Fibroblast of mammary gland (primary cell): ENCODE results near the gene SCLT1.

Experiments
- DNase-seq: peaks from one replicate; pipeline ENCODE4 v3.0.0-alpha.2; 2010; ENCODE audit warnings: low read depth
- H3K4me3 ChIP-seq: 2 replicates; pipeline ENCODE4 v1.5.1; 2011; ENCODE audit warnings: low read depth, mild to moderate bottlenecking, low read length, moderate library complexity; ENCODE audit not compliant: control insufficient read depth
- CTCF ChIP-seq: conservative IDR thresholded peaks from 2 replicates; pipeline ENCODE4 v1.5.1; 2011; ENCODE audit warnings: low read depth, low read length, inconsistent platforms; ENCODE audit not compliant: control insufficient read depth, insufficient read depth

The SCLT1 gene

GRCh38 chr4:128974136-128974581 is 119.2 kb downstream of the SCLT1 start:
- no peak for TF ChIP-seq CTCF
- DNase-seq, result peak; percentile 3

GRCh38 chr4:128973384-128973783 is 120.0 kb downstream of the SCLT1 start:
- H3K4me3 ChIP-seq, result no peak overlapping the region
- no peak for TF ChIP-seq CTCF
- no peak for DNase-seq

More at GRCh38 chr4:128974136-128974581, 119.2 kb downstream of the SCLT1 start:
- no peak overlapping the region for H3K4me3 ChIP-seq

GRCh38 chr4:128961405-128961804 is 131.9 kb downstream of the SCLT1 start:
- TF ChIP-seq CTCF, result no peak
- H3K4me3 ChIP-seq, result no peak overlapping the region
- no peak for DNase-seq

- H3K4me3 ChIP-seq, result no peak overlapping the region
- DNase-seq, result no peak
- TF ChIP-seq CTCF, result no peak
Observed at GRCh38 chr4:128958194-128958593, 135.1 kb downstream of the SCLT1 start.

GRCh38 chr4:128957459-128957858 is 135.9 kb downstream of the SCLT1 start:
- no peak for TF ChIP-seq CTCF

GRCh38 chr4:128955751-128956150 is 137.6 kb downstream of the SCLT1 start:
- no peak overlapping the region for H3K4me3 ChIP-seq
- DNase-seq, result no peak
- TF ChIP-seq CTCF, result no peak

More at GRCh38 chr4:128957459-128957858, 135.9 kb downstream of the SCLT1 start:
- no peak for DNase-seq
- H3K4me3 ChIP-seq, result no peak overlapping the region

GRCh38 chr4:128954941-128955340 is 138.4 kb downstream of the SCLT1 start:
- no peak overlapping the region for H3K4me3 ChIP-seq
- DNase-seq, result no peak
- TF ChIP-seq CTCF, result no peak
